GM12878 (cell line): Measurements from ENCODE around the gene CPSF4. TPM values are rescaled to one million over a fixed set of nuclear protein-coding genes. Genes with fewer than 3 reads are reported as not detected.

Source experiments
- ATAC-seq: fragments of 200-7000 bp; cut with Tn5 transposase; 3 replicates; pipeline ENCODE4 v1.9.1; 2020; ENCODE audit warnings: mild to moderate bottlenecking, moderate library complexity
- BruUV-seq: library from RNA; stranded (reverse); fragments of 400-500 nt; replicated peaks from 2 replicates; lab custom pipeline; 2021; lab: Mats Ljungman, UMichigan
- CTCF ChIA-PET: fragments of 300-600 bp; sonication (Branson Sonifier 250); formaldehyde crosslinking; extraction: SDS; loops from one replicate; lab custom pipeline; 2021; ENCODE audit warnings: inconsistent platforms; lab: Yijun Ruan, JAX
- POLR2A ChIA-PET: fragments of 350-600 bp; formaldehyde crosslinking; extraction: SDS; loops from one replicate; lab custom pipeline; 2021; ENCODE audit warnings: inconsistent platforms; lab: Charles Lee
- RAD21 ChIA-PET: fragments of 300-600 bp; sonication (Branson Sonifier 250); formaldehyde crosslinking; loops from one replicate; lab custom pipeline; 2023; ENCODE audit warnings: antibody characterized with exemption; ENCODE audit not compliant: unreplicated experiment; lab: Charles Lee
- SMC1A ChIA-PET: fragments of 300-600 bp; sonication (Branson Sonifier 250); formaldehyde crosslinking; loops from one replicate; lab custom pipeline; 2023; ENCODE audit not compliant: unreplicated experiment, uncharacterized antibody; lab: Charles Lee
- DNase-seq: peaks from one replicate; pipeline ENCODE4 v3.0.0-alpha.2; 2011; ENCODE audit warnings: low read depth, low spot score
- FAIRE-seq: peaks from 3 replicates; lab custom pipeline; 2011; peaks lifted over from hg19 to GRCh38; lab: Jason Lieb, UNC
- H2AFZ ChIP-seq: 2 replicates; pipeline ENCODE4 v1.6.0; 2011; ENCODE audit warnings: low read depth, low read length, control low read depth; ENCODE audit not compliant: control insufficient read depth
- H3K27ac ChIP-seq: 2 replicates; pipeline ENCODE4 v1.5.1; 2011; ENCODE audit warnings: control low read depth; ENCODE audit not compliant: control insufficient read depth, insufficient read depth
- H3K27me3 ChIP-seq, 2 experiments: replicated peaks in 1 of 2; 2 replicates each; pipeline versions ENCODE4 v1.6.0 to v1.6.1; 2011; ENCODE audit warnings: low read length in 1 of 2; ENCODE audit not compliant: control insufficient read depth in 2 of 2, insufficient read depth in 2 of 2
- H3K36me3 ChIP-seq, 2 experiments: 2 replicates each; pipeline ENCODE4 v1.5.1; 2011; ENCODE audit warnings: low read length in 1 of 2; ENCODE audit not compliant: control insufficient read depth in 2 of 2, insufficient read depth in 2 of 2
- H3K4me1 ChIP-seq: 2 replicates; pipeline ENCODE4 v1.6.1; 2011; ENCODE audit warnings: mild to moderate bottlenecking, low read length, moderate library complexity, mixed read lengths; ENCODE audit not compliant: control insufficient read depth, insufficient read depth
- H3K4me2 ChIP-seq: 2 replicates; pipeline ENCODE4 v1.6.0; 2011; ENCODE audit warnings: control low read depth; ENCODE audit not compliant: control insufficient read depth, insufficient read depth
- H3K4me3 ChIP-seq: fragments of 200-600 bp; sonication (generic); 2 replicates; pipeline ENCODE4 v1.5.1; 2016
- H3K79me2 ChIP-seq: 2 replicates; pipeline ENCODE4 v1.6.0; 2011; ENCODE audit warnings: low read length; ENCODE audit not compliant: control insufficient read depth, insufficient read depth
- H3K9ac ChIP-seq: 2 replicates; pipeline ENCODE4 v1.8.0; 2011; ENCODE audit warnings: low read length, control low read depth, mixed read lengths; ENCODE audit not compliant: control insufficient read depth, insufficient read depth
- H3K9me3 ChIP-seq: replicated peaks from 3 replicates; pipeline ENCODE4 v1.5.1; 2011; ENCODE audit warnings: mild to moderate bottlenecking, low read length; ENCODE audit not compliant: control insufficient read depth, insufficient read depth
- H4K20me1 ChIP-seq: 2 replicates; pipeline ENCODE4 v1.6.0; 2011; ENCODE audit not compliant: control insufficient read depth, insufficient read depth
- CREB1 ChIP-seq: IDR thresholded peaks from 2 replicates; pipeline ENCODE4 v1.6.1; 2012; ENCODE audit warnings: low read depth, mild to moderate bottlenecking, inconsistent platforms
- HDGF ChIP-seq: fragments of 450-650 bp; IDR thresholded peaks from 2 replicates; pipeline ENCODE4 v1.6.1; 2016; ENCODE audit warnings: antibody characterized with exemption
- YY1 ChIP-seq: IDR thresholded peaks from 2 replicates; pipeline ENCODE4 v1.6.1; 2011; ENCODE audit warnings: low read depth, mild to moderate bottlenecking, low read length
- ZBED1 ChIP-seq: IDR thresholded peaks from 2 replicates; pipeline ENCODE4 v1.6.1; 2016; ENCODE audit warnings: borderline replicate concordance
- WGBS: methylation state at CpG from one replicate; pipeline ENCODE4 v1.1.6; 2016; ENCODE audit warnings: low lambda C conversion rate; ENCODE audit not compliant: insufficient replicate concordance, insufficient coverage; ENCODE audit errors: missing lambda C conversion rate; 5-methylcytosine and 5-hydroxymethylcytosine counted together
- in situ Hi-C: fragments of 300-500 bp; cut with MboI; formaldehyde crosslinking; loops from 9 replicates; pipeline ENCODE4 v1.14.3; 2018; ENCODE audit warnings: mixed read lengths
- intact Hi-C: fragments of 100-400 bp; cut with micrococcal nuclease; formaldehyde crosslinking; loops from one replicate; pipeline ENCODE4 v1.14.2; 2022; ENCODE audit not compliant: unreplicated experiment
- polyA plus RNA-seq, 11 experiments: library from polyadenylated mRNA; depleted of rRNA in 4 of 11; unstranded in 6 of 11; stranded (reverse) in 5 of 11; fragments of >200 nt; fragmentation: Nextera tagmentation in 4 of 11; fragmentation: Illumina TruSeq in 1 of 11; extraction: Ambion mirVana in 4 of 11; extraction: Trizol in 1 of 11; gene quantifications; 1 replicate in 1 of 11; 2 replicates in 10 of 11; pipeline versions ENCODE4 v1.2.1 to v1.2.3, GENCODE V29; 2011 to 2016; ENCODE audit warnings: inconsistent platforms in 2 of 11, missing spikeins in 2 of 11, low read depth in 1 of 11
- total RNA-seq, 4 experiments: library from RNA; depleted of rRNA in 3 of 4; stranded (reverse); fragments of >200 nt in 3 of 4; fragmentation: Illumina TruSeq in 1 of 4; extraction: Trizol in 1 of 4; gene quantifications; 2 replicates each; pipeline versions ENCODE4 v1.2.1 to v1.2.3, GENCODE V29; 2013 to 2021
- TF ChIP-seq, protein P1 (sequence below): fragments of 150-350 bp; IDR thresholded peaks from 2 replicates; pipeline ENCODE4 v1.6.1; 2014; ENCODE audit warnings: mild to moderate bottlenecking, low read depth, low read length

CPSF4 gene
- total and polyA plus RNA-seq, 10 of the 15 experiments (the other 5 are each of a cell fraction or from before 2014, with no cell fraction given), result 13.6 to 70.1 (median 45.0) TPM

DNA sequence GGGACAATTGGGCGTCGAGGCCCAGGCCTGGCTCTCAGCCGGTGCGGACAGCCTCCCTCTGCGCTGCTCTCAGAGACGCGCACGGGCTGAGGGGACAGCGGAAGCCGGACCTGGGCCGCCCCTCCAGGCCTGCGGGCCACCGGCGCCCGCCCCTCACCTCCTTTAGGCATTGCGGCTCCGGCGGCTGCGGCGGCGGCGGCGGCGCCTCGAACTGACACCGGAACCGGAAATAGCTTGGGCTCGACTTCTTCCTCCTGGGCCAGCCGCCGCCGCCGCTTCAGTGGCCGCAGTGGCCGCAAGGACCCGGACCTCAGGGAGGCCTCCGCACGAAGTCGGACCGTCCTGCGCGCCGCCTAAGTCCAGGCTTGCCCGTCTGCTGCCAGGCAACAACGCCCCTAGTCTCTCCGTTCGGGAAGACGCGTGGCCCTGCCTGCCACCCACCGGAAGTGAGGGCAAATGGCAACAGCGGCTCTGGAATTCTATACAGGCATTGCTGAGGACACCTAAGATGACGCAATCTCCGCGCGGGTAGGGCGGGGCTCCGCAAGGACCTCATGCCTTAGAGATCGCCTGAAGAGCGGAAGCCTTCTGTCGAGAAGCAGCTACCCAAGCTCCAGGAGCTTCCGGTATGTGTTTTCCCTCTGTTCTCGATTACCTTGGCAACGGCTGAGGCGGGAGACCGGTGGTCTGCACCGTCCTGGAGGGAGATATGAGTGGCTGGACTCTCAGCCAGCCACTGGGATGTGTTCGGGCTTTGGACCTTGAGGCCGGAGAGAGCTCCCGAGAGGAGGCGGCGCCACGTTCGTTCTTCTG, 30.2 kb upstream of the CPSF4 start, which contains the start of the genes BUD31 and PDAP1 (continued):
- TF ChIP-seq CREB1, result peak; percentile 93

DNA sequence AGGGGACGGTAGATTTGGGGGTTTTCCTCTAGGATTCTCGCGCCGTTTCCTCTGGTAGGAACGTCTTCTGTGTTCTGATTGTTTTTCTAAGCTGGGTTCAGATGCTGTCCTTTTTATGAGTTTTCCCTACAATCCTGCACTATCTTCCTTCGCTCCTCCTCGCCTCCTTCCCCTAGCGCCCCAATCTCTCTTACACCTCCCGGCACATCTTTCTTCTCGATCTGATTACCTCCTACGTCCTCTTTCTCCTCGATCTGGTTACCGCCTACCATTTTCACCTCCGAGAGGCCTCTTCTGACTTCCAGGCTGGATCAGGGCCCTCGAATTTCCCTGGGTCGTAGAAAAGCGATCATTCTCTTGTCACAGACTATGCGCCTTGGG, 29.6 kb upstream of the CPSF4 start:
- H4K20me1 ChIP-seq, result no peaks in the 10 kb centered on the region
- in situ Hi-C loops, result no loop called here

More for the DNA sequence above, 29.6 kb upstream of the CPSF4 start:
- ChIA-PET POLR2A (interaction anchor here (0.6 to 4.9 kb wide), 17 partner anchors 11 to 511 kb away, joined by 3 to 51 read pairs (median 5); partner anchors contain the start of genes ARPC1A, ARPC1B, ATP5MF and CPSF4), CTCF (interaction anchor here (0.5 to 4.6 kb wide), 9 partner anchors 10 to 176 kb away, joined by 3 to 31 read pairs (median 4); no protein-coding TSS in a partner anchor), RAD21 (interaction anchor here (1.0 to 2.7 kb wide), 9 partner anchors 29 to 91 kb away, joined by 3 to 8 read pairs (median 7); partner anchors contain the start of genes ARPC1A, CPSF4, PTCD1 and ZNF394), SMC1A (interaction anchor here (0.7 to 3.2 kb wide), 10 partner anchors 13 to 150 kb away, joined by 3 to 20 read pairs (median 3); partner anchors contain the start of genes ARPC1B, CPSF4 and PTCD1)
- 1% methylated on average over 18 of the region's 18 CpGs for WGBS
- BruUV-seq, result TSS peak; percentile 68
- peaks cover 62% of the 10 kb centered on the region for H3K79me2 ChIP-seq
- peak overlapping the region; percentile 100 for H3K4me3 ChIP-seq
- FAIRE-seq, result no peak
- peak overlapping the region; percentile 98 for H2AFZ ChIP-seq
- no peak for DNase-seq
- H3K27me3 ChIP-seq, result no peaks in the 10 kb centered on the region
- 0 out of 2 replicates have a peak, but pooled peaks have one; percentile 4 for TF ChIP-seq HDGF
- TF ChIP-seq YY1, result 0 out of 2 replicates have a peak, but pooled peaks have one; percentile 3
- TF ChIP-seq, protein P1, sequence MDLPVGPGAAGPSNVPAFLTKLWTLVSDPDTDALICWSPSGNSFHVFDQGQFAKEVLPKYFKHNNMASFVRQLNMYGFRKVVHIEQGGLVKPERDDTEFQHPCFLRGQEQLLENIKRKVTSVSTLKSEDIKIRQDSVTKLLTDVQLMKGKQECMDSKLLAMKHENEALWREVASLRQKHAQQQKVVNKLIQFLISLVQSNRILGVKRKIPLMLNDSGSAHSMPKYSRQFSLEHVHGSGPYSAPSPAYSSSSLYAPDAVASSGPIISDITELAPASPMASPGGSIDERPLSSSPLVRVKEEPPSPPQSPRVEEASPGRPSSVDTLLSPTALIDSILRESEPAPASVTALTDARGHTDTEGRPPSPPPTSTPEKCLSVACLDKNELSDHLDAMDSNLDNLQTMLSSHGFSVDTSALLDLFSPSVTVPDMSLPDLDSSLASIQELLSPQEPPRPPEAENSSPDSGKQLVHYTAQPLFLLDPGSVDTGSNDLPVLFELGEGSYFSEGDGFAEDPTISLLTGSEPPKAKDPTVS, result 0 out of 2 replicates have a peak, but pooled peaks have one; percentile 1
- no peak for TF ChIP-seq ZBED1
- peak overlapping the region; percentile 98 for H3K9ac ChIP-seq
- ATAC-seq, result peak; percentile 14
- no peaks in the 10 kb centered on the region for H3K9me3 ChIP-seq
- intact Hi-C loops, result loop anchor here (2.0 to 5.0 kb wide), 2 partner anchors 28 to 37 kb away; partner anchors contain the start of gene ARPC1B
- peaks cover 6 to 15% of the 10 kb centered on the region in 2 experiments for H3K36me3 ChIP-seq
- H3K4me1 ChIP-seq, result peaks cover 12% of the 10 kb centered on the region
- H3K4me2 ChIP-seq, result peak overlapping the region; percentile 58; the same call in 1 of the 2 replicates
- peak overlapping the region; percentile 99 for H3K27ac ChIP-seq
